Kidney epithelial cell (primary cell): ENCODE measurements around the gene INTS12. TPM values are rescaled to one million over a fixed set of nuclear protein-coding genes. Genes with fewer than 3 reads are reported as not detected.

ENCODE experiments used
- DNase-seq: peaks from one replicate; pipeline ENCODE4 v3.0.0-alpha.2; 2010; ENCODE audit warnings: low read depth
- H3K27me3 ChIP-seq: 2 replicates; pipeline ENCODE4 v1.6.0; 2011; ENCODE audit warnings: low read length; ENCODE audit not compliant: control insufficient read depth, insufficient read depth
- H3K36me3 ChIP-seq: 2 replicates; pipeline ENCODE4 v1.5.1; 2011; ENCODE audit warnings: low read length; ENCODE audit not compliant: control insufficient read depth, insufficient read depth
- H3K4me3 ChIP-seq: 2 replicates; pipeline ENCODE4 v1.5.1; 2011; ENCODE audit warnings: low read depth, mild to moderate bottlenecking, control low read depth, low read length
- CTCF ChIP-seq: IDR thresholded peaks from 2 replicates; pipeline ENCODE4 v1.5.1; 2011; ENCODE audit warnings: mild to moderate bottlenecking, moderate library complexity, low read length, control low read depth, inconsistent platforms; ENCODE audit not compliant: insufficient read depth, poor library complexity, severe bottlenecking
- total RNA-seq: library from RNA; depleted of rRNA; stranded (reverse); fragments of >200 nt; gene quantifications from 2 replicates; pipeline ENCODE4 v1.2.3, GENCODE V29; 2015

Gene INTS12
- total RNA-seq, 1 donor from 2014 or later = 30.7 TPM

- H3K4me3 ChIP-seq = no peak overlapping the region
- H3K27me3 ChIP-seq = no peaks in the 10 kb centered on the region
- no peak for TF ChIP-seq CTCF
- no peaks in the 10 kb centered on the region for H3K36me3 ChIP-seq
- no peak for DNase-seq
Observed at GRCh38 chr4:105714071-105714521, 5.6 kb upstream of the INTS12 start.

GRCh38 chr4:105712766-105713165 lies 4.3 kb upstream of the INTS12 start:
- H3K4me3 ChIP-seq = no peak overlapping the region
- no peak for TF ChIP-seq CTCF
- no peak for DNase-seq
- no peaks in the 10 kb centered on the region for H3K36me3 ChIP-seq
- H3K27me3 ChIP-seq = no peaks in the 10 kb centered on the region

- Histone ChIP-seq H3K4me3 (no peak overlapping the region), H3K27me3 (no peaks in the 10 kb centered on the region), H3K36me3 (no peaks in the 10 kb centered on the region)
- DNase-seq = no peak
- no peak for TF ChIP-seq CTCF
Observed at GRCh38 chr4:105710678-105711077, 2.2 kb upstream of the INTS12 start.

GRCh38 chr4:105710012-105710600 lies 1.6 kb upstream of the INTS12 start:
- Histone ChIP-seq H3K36me3 (no peaks in the 10 kb centered on the region), H3K4me3 (no peak overlapping the region), H3K27me3 (no peaks in the 10 kb centered on the region)
- no peak for DNase-seq
- no peak for TF ChIP-seq CTCF

- no peak for DNase-seq
- Histone ChIP-seq H3K36me3 (no peaks in the 10 kb centered on the region), H3K4me3 (peak overlapping the region; percentile 90), H3K27me3 (no peaks in the 10 kb centered on the region)
- no peak for TF ChIP-seq CTCF
Observed at GRCh38 chr4:105709081-105709450, 577 bp upstream of the INTS12 start.

GRCh38 chr4:105707782-105708180 lies 708 bp downstream of the INTS12 start:
- Histone ChIP-seq H3K4me3 (peak overlapping the region; percentile 90), H3K27me3 (no peaks in the 10 kb centered on the region), H3K36me3 (no peaks in the 10 kb centered on the region)
- DNase-seq = no peak
- no peak for TF ChIP-seq CTCF
